Measurements from ENCODE around the gene CARHSP1.

GRCh38 chr16:8880839-8881510, 12.2 kb upstream of the CARHSP1 start:
- no peak for TF ChIP-seq POLR2A (IDR thresholded peaks at IDR 0.05; ENCODE audit: low read length)
- TF ChIP-seq GATA1 (IDR thresholded peaks at IDR 0.05; ENCODE audit: low read depth, low read length), result no peak
